HG03139 (cell line): Measurements from ENCODE around the gene ZYX.
"Not testable (repeated sequence)": the region's sequence is repeated elsewhere in the genome, so short reads cannot be mapped to it uniquely, and the experiment has no call there.

ENCODE experiments used
- ATAC-seq: cut with Tn5 transposase; IDR thresholded peaks from one replicate; pipeline ENCODE4 v1.9.1; 2021; ENCODE audit not compliant: unreplicated experiment

ZYX gene

DNA sequence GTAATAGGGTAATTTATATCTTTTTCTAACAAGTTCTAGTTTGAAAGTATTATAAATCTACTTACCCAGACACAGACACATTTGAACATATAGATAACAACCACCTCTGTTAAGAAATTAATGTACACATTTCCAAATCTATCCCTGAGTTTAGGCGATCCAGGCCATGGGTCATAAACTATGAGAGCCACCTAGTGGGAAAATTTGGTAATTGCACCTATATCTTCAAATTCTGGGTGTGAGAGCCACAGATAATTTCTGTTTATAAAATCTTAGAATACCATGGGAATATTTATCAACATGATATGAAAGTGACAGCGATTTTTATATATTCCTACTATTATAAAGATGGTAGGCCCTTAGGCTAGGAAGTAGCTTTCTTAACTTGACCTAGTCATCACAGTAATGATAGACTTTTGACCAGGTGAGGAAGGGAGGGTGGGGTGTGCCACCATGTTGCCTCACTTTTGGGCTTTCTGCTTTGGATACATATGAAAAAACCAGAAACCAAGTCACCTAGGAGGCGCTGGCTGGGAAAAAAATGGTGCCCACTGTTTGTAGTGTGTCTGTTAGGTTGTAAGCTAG, 35.5 kb downstream of the ZYX start:
- no peak for ATAC-seq

DNA sequence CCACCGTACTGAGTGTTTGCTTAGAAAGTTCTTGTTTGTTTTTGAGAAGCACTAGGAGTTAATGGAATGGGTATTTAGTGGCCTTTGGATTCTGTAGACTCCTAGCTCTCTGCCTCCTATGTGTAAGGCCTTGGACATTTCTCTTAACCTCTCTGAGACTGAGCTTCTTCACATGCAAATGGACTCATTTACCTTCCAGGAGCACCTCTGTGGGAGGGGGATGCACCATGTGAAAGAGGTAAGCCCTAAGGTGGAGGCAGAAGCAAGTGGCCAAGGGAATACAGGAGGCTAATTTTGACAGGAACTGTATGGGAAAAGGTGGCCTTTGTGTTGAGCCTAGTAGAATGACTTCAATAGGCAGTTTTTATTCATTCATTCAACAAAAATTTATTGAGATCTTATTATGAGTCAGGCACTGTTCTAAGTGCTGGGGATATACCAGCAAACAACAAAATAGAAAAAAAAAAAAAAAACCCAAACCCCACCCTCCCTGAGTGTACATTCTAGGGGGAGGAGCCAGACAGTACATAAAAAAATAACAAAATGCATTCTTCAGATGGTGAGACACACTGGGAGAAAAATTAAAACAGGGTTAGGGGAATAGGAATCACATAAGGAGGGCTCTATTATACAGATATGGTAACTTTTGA, 36.7 kb downstream of the ZYX start:
- no peak for ATAC-seq

DNA sequence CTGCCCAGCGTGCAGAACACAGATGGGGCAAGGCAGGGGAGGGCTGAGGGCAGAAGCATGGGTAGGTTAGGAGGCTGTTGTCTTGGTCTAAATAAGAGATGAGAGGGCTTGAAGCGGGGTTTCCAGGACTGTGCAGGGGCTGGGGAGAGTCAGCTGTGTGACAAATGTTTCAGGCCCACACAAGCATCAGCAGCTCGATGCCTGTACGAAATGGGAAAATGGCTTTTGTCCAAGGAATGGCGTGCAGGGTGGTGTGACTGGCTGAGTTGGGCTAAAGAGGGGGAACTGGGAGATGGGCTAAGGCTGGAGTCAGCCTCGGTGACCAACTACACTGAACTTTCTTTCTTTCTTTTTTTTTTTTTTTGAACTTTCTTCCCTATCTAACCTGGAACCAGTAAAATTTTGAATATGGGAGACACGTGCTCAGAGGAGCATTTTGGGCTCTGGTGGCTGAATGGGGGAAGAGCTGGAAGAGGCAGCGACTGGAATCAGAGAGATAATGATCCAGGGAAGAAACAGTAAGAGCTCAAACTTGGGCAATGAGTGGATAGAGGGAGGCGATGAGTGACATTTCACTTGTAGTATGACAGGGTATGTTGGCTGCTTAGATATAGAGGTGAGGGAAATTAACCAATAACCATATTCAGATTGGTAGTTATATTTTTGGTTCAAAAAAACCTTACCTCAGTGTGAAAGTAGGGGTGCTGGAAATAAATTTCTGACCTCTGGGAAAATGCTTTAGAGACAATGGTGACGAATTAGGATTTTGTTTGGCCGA, 37.7 kb downstream of the ZYX start:
- ATAC-seq: no peak

DNA sequence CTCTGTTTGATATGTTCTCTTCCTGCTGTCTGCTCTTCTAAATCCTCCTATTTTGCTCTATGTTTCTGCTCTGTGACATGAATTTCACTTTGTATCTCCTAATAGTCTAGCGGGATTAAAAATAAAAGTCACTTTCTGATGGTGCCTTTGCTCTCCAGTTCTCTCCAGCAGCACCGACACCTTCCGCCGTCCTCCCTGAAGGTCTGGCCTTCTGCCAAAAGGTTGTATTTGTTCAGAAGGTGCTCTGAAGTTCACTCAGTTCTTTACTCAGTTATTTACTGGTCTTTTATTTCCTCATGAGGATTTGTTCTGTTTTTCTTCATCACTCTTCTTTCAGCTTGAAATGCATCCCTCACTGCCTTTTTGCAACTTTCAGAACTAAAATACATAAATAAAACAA, 38.7 kb downstream of the ZYX start:
- no peak for ATAC-seq

DNA sequence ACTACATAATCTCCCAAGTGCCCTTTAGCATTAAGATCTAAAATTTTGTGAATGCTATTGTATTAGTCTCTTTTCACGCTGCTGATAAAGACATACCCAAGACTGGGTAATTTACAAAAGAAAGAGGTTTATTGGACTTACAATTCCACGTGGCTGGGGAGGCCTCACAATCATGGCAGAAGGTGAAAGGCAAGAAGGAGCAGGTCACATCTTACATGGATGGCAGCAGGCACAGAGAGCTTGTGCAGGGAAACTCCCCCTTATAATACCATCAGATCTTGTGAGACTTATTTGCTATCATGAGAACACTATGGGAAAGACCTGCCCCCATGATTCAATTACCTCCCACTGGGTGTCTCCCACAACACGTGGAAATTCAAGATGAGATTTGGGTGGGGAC, 39.5 kb downstream of the ZYX start:
- ATAC-seq: not testable (repeated sequence)

DNA sequence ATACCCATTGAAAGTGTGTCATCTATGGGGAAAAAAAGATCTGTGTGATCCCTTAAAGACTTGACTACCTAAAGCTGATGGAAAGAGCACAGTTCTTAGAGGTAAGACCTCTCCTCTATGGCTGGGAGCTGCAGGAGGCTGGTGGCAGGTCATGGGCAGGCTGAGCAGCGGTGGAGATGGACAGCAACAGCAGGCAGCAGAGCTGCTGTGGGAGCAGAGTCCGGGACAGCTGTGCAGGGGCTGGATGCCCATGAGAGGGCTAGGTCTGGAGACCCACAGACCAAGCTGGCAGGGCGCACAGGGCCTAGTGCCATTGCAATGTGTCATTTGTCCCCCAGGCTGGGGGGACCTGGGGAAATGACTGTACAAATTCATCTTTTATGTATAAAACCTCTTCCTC, 40.9 kb downstream of the ZYX start:
- no peak for ATAC-seq

DNA sequence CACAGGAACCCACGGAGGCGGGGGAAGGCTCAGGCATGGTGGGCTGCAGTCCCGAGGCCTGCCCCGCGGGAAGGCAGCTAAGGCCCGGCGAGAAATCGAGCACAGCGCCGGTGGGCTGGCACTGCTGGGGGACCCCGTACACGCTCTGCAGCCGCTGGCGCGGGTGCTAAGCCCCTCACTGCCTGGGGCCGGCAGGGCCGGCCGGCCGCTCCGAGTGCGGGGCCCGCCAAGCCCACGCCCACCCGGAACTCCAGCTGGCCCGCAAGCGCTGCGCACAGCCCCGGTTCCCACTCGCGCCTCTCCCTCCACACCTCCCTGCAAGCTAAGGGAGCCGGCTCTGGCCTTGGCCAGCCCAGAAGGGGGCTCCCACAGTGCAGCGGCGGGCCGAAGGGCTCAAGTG, 43.3 kb downstream of the ZYX start:
- ATAC-seq: not testable (repeated sequence)

DNA sequence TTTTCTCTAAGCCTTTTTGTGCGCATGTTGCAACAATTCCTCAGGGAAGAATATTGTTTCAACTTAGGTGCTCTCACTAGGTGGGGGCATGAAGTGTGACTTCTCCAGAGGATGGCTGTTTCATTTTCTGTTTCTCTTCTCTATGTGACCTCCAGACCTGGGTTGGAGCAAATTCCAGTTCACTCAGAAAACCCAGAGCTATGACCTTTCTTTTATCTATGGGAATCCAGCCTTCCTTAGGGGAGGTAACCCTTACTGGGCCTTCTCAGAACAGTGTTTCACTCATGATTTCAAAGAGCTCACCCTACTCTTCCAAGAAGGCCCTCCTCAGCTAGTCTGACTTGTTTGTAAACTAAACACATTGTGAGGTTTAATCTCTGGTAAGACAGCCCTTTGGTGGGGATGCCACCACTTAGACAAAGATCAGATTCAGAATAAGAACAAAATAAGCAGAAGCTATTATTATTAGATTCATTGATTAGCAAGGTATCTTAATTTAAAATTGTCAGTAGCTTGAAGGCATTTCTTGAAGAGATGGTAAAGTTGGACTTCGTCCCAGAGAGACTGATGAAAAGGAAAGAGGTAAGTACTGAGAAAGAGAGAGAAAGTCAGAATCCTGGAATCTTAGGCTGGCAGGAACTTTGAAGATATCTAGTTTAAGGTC, 45.5 kb downstream of the ZYX start:
- no peak for ATAC-seq

DNA sequence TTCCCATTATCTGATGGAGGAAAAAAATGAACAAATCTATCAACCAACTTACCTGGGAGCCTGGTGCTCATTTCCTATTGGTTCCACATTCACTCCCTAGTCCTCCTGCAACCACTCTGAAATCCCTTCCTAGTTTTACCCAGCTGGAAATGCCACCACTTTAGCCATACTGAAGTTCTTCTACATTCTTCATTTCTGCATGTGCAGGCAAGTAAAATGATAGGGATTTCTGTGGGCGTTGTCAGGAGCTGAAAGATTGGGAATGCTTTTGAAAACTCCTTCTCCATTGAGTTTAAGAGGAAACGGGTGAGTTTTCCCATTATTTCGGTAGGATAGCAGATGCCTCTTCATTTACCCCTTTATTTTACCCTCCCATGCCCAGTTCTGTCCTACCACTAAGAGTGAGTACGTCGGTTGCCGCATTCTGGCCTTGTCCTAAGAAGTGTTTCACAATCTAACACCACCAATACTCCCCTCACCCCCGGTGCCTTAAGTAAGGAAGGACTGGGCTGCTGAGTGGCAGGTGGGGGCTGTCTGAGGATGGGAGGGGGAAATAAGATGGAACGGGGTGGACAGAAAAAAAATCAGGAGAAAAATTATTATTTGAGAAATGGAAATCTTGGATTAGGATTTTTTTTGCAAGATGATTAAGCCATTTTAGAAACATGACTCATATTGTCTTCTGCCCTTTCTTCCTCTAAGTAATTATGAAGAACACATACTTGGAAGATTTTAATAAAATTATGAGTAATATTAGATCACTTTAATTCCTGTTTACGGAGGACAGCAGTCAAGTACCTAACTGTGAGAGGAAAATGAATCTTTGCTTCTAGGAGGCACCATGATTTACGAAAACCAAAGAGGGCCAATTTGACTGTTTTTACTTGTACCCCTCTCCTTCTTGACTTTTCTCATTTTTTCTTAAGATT, 48.9 kb downstream of the ZYX start:
- no peak for ATAC-seq

DNA sequence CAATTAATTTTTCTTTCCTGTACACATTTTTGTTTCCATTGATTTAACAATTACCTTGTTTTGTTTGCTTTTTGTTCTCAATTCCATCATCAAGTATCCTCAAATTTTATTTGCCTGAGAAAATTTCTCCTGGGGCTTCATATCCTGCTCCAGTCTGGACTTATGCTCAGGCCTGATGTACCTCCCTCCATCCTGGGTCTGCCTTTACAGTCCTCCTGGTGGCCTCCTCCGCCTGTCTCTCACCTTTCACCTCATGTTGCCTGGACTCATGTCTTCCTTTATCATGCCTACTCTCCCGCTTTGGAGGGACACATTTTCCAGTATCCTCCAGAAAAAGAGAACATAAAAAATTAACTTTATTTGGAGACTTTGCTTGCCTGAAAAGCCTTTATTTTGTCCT, 50.0 kb downstream of the ZYX start:
- no peak for ATAC-seq

DNA sequence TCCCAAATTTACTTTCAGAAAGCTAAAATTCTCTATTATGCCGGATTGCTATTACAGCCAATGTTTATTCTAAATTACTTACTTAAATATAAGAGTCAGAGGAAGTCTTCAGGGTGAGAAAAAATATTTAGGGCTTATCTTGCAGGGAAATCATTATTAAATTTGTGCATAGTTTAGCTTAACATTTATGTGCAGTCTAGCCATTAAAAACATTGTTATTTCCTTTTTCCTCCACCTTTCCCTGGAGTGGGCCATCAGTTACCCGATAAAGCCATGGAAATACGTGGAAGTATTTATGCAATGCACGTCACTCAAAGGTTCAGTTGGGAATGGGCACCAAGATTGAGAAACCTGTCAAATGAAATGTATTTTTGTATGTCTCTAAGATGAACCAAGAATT, 52.6 kb downstream of the ZYX start:
- ATAC-seq: no peak

DNA sequence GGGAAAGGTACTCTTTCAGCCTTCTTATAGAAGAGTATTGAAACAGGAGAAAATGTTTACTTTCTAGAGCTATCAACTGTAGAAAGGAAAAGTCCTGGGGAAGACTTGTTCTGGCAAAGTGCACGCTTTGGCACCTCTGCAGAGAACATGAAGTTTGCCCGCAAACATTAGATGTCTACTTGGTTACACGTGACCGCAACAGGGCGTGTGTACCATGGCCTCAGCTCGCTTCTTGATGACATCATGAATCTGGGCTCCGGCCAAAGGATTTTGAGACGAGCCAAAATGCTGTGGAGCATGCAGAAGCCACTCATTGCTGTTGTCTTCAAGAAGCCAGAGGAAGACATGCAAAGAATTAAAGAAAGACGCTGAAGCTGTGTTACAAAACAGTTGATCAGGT, 53.5 kb downstream of the ZYX start:
- ATAC-seq: no peak

DNA sequence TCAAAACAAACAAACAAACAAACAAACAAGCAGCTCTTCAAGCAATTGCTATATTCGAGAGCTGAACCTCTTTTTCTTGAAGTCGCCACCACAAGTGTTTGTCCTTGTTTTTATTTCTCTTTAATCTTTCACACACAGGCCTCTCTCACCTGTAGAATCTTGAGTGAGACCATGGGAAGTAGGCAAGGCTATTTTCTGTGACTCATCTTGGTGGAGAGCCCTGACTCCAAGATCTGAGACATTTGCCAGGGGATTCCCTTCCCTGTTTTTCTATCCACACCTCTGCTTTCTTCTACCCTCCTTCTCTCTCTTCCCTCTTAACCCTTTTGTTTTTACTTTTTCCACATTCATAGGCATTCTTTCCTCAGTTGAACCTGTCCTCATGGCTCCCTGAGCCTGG, 54.1 kb downstream of the ZYX start:
- ATAC-seq: no peak

DNA sequence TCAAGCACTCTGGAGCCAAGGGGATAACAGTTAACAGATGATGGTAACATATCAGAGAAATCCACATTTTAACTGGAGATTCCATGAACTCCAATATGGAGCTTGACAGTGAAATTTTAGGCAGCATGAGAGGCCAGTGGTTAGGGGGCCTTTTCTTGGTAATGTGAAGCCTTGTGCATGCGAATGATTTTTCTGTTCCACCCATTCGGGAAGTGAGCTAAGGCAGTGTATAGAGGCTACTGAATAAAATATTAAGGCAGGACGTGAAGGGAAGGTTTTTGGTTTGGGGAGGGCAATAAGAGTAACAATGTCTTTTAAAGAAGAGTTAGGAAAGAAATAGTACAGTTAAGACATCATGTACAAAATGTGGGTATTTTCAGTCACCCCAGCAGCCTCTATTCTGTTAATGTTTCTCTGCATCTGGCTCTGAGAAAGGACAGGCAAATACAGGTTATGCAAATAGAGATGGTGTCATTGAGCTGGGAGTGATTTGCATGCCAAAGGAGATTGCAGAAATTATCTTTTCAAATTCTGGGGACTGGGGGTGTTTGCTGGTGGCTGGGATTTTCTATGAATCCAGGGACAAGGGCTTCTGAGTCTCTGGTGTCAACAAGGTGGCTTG, 55.3 kb downstream of the ZYX start:
- peak; percentile 87 for ATAC-seq

DNA sequence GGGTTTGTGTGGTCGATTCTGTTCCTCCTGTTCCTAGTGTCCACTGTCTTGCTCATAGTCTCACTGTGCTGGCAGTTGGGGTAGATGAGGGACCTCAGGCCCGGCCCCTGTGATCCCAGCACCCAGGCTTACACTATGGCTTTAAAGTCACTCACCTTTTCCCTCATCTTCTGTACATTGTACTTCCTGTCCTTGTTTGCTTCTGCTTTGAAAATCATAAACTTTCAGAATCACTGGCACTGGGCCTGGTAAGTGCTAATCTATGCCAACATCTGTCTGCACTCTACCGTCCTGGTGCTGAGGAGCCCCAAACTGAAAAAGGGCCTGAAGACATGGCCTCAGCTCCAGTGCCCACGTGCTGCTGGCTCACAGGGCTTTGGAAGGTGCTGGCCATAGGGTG, 56.4 kb downstream of the ZYX start:
- ATAC-seq: peak; percentile 42

DNA sequence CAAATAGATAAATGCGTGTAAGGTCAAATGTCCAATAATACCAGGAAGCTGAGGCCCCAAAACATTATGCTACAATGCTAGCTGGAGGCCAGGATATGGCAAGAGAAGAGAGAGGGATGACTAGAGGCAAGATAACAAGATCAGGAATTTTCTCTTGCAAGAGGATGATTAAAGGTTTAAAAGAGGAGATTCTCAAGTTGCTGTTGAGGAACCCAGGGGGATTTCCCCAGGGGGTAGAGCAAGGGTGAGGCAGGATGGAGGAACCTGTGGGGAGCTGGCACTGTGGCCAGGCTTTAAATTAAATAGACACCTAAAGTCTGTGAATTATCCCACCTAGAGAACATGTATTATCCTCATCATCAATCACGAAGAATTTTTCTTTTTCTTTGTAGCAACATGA, 58.7 kb downstream of the ZYX start:
- no peak for ATAC-seq
